AG09319 (cell line): ENCODE measurements around the gene CROCC2.

Experiments
- DNase-seq: peaks from one replicate; pipeline ENCODE4 v3.0.0-alpha.2; 2010; ENCODE audit warnings: low read depth; ENCODE audit errors: extremely low read depth
- TF ChIP-seq, protein P1 (sequence below): IDR thresholded peaks from 2 replicates; pipeline ENCODE4 v1.5.1; 2011; ENCODE audit warnings: low read depth, mild to moderate bottlenecking, inconsistent platforms, low read length, moderate library complexity

CROCC2 gene

DNA sequence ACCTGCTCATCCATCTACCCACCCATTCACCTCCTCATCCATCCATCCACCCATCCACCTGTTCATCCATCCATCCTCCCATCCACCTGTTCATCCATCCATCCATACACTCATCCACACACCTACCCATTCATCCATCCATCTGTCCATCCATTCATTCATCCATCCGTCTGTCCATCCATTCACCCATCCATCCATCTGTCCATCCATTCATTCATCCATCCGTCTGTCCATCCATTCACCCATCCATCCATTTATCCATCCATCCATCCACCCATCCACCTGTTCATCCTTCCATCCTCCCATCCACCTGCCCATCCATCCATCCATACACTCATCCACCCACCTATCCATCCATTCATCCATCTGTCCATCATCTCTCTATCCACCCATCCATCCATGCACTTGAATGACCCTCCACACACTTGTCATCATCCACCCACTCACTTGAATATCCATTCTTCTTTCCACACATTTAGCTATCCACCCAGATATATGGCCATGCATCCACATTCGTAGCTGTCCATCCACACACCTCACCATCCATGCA, 45.0 kb downstream of the CROCC2 start:
- TF ChIP-seq, protein P1, sequence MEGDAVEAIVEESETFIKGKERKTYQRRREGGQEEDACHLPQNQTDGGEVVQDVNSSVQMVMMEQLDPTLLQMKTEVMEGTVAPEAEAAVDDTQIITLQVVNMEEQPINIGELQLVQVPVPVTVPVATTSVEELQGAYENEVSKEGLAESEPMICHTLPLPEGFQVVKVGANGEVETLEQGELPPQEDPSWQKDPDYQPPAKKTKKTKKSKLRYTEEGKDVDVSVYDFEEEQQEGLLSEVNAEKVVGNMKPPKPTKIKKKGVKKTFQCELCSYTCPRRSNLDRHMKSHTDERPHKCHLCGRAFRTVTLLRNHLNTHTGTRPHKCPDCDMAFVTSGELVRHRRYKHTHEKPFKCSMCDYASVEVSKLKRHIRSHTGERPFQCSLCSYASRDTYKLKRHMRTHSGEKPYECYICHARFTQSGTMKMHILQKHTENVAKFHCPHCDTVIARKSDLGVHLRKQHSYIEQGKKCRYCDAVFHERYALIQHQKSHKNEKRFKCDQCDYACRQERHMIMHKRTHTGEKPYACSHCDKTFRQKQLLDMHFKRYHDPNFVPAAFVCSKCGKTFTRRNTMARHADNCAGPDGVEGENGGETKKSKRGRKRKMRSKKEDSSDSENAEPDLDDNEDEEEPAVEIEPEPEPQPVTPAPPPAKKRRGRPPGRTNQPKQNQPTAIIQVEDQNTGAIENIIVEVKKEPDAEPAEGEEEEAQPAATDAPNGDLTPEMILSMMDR, result no peak
- DNase-seq, result no peak

DNA sequence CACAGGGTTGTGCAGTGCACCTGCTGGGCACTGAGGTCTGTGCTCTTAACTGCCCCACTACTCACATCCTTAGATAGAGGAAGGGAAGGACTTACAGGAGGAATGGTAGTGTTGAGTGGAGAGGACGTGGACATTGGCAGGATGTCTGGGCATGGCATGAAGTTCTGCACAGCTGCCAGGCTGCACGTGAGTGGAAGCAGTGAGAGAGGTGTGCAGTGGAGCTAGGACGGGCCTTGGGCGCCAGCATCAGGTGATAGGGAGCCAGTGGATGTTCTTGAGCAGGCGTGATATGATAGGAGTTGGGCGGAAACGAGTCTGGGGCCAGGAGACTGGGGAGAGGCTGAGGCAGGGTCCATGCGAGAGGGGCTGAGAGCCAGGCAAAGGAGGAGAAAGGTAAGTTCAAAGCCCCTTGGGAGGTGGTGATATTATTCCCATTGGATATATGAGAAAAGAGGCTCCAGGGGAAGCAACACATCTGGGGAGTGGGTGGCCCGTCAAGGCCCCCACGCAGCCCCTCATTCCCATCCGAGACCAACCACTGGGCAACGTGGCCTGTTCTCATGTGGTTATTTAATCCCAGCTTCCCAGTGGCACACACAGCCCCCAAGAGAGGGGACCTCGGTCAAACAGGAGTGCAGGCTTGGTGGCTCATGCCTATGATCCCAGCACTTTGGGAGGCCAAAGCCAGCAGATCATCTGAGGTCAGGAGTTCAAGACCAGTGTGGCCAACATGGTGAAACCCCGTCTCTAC, 46.5 kb downstream of the CROCC2 start:
- DNase-seq, result no peak

DNA sequence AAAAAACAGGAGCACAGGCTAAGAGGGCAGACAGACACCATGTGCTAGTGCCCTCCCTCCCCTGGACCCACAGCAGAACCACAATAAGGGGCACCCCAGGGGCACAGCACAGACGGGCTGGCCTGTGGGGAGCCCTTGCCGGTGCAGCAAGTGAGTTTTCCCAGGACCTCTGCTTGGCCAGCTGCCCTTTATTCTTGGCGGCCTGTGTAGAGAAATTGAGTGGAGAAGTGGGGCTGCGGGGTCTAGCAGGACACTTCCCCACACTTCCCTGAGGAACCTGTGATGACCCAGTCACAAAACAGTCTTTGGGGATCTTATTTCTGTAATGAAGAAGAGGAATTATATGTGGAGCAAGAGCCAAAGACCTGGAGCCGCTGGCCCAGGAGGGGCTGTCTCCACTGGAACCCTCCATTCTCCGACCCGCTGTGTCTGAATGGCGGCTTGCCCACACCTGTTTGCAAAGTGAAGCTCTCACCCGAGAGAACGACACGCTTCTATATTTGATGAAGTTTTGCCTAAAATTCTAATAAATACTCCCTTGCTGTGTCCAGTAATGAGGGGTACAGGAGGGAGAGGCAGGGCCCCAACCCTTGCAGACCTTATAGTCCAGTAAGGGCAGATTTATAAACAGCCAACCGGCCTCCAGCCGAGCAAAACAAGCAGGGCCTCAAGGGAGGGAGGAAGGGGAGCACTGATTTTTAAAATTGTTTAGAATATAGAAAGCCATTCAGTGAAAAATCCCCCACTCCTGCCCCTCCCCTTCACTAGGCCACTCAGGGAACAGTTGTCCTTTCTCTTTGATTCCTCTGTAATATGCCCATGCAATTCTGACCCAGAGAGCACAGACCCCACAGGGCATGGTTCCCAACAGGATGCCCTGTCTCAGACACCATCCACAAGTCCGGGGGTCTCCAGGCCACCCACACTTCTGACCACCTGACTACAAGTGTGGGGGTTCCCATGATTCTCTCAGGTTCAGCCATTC, 47.6 kb downstream of the CROCC2 start:
- no peak for DNase-seq
- TF ChIP-seq, protein P1, result no peak

More for the DNA sequence above, 46.5 kb downstream of the CROCC2 start:
- TF ChIP-seq, protein P1, result no peak

DNA sequence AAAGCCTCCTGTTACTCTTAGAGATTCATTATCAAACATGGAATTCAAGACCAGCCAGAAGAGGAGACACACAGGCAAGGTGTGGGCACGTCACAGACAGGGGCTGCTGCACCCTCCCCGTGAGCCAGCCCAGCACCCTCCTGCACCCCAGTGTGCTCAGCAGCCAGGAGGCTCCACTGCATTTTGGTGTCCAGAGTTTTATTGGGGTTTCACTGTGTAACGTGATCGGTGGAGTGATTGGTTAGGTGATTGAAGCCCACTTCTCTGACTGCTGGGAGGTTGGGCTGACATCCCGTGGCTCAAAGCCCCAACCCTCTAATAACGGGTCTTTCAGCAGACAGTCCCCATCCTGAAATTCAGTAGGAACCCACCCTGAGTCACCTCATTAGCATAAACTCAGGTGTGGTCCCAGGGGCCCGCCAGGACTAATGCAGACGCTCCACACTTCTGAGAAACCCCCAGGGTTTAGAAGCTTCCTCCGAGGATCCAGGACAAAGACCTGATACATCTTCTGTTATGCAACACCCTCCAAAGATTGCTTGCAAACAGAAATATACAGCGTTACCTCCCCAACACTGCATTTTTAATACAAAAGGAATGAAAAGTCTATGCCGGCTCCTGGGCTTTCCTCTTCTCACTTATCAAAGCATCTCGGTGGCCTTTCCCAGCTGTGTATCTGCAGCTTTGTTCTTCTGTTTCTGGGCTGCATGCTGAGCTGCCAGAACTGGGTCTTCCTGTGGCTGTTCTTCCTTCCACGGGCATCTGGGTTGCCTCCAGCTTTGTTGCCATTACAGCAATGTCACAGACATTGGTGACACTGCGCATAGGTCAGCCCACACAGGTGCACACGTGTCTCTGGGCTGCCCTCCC, 48.5 kb downstream of the CROCC2 start:
- TF ChIP-seq, protein P1, result no peak
- no peak for DNase-seq

DNA sequence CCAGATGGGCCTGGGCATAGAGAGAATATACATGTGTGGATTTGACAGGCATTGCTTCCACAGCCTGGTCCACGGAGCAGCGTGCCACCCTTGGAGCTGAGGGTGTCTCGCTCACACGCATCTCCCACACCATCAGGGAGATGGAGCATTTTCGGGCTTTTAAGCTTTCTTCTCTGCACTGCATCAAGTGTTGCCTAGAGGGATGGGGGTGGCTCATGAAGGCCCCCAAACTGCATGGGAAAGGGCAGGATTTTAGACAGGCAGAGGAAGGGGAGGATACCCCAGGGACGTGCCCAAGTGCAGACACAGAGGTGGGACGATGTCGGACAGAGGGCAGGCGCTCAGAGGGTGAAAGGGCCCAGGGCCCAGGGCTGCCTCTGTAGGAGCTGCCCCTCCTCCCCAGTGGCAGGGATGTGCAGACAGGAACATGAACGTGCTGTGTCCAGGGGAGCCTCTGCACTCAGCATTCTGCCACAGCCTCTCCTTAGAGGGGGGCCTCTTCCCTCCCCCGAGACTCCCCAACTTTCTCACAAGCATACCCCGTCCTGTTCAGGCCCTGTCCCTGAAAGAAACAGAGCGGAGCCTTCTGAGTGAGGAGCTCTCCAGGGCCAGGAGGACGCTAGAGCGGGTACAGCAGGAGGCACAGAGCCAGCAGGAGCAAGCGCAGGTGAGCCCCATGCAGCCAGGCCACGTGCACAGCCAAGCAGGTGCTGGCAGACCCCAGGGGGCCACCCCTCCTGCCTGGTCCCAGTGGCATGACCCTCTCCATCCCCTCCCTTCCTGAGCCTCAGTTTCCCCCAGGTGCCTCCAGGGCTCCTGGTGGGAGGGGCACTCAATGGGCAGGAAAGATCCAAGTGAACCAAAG, 49.4 kb downstream of the CROCC2 start:
- no peak for DNase-seq
- TF ChIP-seq, protein P1, result no peak
